Measurements from ENCODE around the gene CCDC13.

The CCDC13 gene

DNA sequence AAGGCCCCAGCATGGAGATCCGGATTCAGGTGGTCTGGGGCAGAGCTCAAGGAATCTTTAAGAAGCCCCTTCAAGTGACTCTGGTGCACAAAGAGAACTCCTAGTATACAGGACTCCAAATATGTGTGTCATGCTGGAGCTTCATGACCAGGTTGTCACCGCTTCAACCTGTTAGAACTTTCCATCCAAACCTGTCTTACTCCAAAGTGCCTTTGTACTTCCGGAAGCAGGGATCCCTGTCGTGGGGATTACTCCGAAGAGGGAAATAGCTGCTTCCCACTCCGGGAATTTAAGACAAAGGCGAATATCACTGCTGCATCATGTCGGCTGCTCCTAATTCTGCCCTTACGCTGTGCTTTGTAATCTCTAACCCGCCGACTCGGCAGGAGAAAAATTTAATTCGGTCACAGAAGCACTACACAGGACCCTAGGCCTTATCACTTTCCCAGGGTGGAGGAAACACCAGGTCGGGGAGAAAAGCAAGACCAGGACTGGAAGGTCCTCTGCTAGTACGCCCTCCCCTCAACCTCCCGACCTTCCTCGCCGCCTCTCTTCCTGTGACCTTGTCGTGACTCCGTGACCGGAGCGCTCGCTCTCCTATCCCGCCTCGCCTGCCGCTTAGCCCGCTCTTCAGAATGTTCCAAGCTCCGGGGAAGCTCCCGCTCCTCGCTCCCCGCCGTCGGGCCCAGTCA, 30.5 kb upstream of the CCDC13 start:
- TF ChIP-seq ZNF274 (IDR thresholded peaks at IDR 0.05; ENCODE audit: low read depth, low read length): no peak
- peak overlapping the region; percentile 91 for H3K4me3 ChIP-seq (ENCODE audit: low read length)

DNA sequence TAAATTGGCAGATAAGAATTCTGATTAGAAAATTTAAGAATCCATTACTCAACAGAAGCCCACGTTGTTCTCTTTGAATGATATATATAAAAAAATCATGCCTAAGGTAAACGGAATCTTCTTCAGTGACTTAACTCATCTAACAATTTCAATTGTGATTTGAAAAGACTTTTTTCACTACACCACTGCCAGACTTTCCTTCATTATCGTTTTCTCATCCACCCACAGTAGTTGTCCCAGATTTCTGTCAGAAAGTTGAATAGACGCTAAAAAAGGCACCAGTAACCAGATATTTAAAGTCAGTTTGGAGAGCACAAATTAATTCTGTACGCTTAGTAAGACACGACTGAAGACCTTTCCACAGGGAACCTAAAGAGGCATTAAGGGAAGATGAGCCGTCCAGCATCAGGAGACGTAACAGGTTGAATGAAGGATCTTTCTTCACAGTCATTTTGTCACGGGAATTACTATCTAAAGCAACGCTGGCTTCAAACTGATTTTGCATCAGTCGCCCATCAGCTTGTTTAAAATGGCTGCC, 29.9 kb upstream of the CCDC13 start:
- peak overlapping the region; percentile 91 for H3K4me3 ChIP-seq (ENCODE audit: low read length)
- TF ChIP-seq ZNF274 (IDR thresholded peaks at IDR 0.05; ENCODE audit: low read depth, low read length): no peak

DNA sequence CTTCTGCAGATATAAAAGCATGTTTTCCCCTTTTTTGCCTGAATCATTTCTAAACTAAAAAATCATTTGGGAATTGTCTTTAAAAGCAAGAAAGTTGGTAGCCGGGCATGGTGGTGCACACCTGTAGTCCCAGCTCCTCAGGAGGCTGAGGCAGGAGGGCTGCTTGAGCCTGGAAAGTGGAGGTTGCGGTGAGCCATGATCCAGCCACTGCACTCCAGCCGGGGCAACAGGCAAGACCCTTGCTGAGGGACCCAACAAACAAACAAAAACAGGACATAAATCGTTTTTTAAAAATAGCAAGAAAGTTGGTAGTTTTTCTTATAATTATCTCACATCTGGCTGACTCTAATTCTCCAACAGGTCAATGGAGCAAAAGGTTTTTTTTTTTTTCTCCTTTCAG, 28.7 kb upstream of the CCDC13 start:
- TF ChIP-seq ZNF274 (IDR thresholded peaks at IDR 0.05; ENCODE audit: low read depth, low read length): no peak
- no peak overlapping the region for H3K4me3 ChIP-seq (ENCODE audit: low read length)

DNA sequence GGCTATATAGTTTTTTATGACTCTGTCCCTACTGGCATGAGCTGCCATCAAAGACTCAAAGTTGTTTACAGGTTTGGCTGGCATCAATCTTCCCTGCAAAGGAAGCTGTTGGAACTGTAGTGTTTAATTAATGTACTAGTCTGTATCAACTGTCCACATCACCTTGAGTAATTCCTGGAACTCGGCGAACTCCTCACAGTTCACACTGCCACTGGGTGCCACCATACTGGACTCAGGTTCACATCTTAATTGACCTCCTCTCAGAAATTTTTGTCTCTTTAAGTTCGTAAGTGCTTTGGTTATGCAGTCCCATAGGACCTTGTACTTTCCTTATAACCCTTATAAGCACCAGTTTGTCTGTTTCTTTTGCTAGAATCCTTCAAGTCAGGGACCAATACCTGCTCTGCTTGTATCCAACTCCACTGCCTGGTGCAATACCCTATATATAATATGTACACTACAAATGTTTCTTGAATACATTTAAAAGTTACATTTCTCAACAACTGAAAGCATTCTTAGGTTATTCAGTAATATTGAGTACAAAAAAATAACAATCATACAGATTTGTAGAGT, 28.1 kb upstream of the CCDC13 start:
- H3K4me3 ChIP-seq (ENCODE audit: low read length): no peak overlapping the region
- no peak for TF ChIP-seq ZNF274 (IDR thresholded peaks at IDR 0.05; ENCODE audit: low read depth, low read length)

DNA sequence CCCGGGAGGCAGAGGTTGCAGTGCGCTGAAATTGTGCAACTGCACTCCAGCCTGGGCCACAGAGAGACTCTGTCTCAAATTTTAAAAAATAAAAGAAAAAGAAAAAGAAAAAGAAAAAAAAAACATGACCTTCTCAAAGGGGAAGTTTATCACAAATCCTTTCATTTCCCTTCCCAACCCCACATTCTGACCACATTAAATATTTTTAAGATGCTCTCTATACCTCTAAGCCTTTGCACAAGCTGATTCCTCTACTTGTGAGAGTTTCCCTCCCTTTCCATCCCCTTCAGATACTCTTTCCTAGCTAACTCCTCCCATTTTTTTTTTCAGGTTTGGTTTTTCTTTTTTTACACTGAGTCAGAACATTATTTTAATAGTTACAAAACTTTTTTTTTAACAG, 27.2 kb upstream of the CCDC13 start:
- TF ChIP-seq ZNF274 (IDR thresholded peaks at IDR 0.05; ENCODE audit: low read depth, low read length): no peak
- no peak overlapping the region for H3K4me3 ChIP-seq (ENCODE audit: low read length)

DNA sequence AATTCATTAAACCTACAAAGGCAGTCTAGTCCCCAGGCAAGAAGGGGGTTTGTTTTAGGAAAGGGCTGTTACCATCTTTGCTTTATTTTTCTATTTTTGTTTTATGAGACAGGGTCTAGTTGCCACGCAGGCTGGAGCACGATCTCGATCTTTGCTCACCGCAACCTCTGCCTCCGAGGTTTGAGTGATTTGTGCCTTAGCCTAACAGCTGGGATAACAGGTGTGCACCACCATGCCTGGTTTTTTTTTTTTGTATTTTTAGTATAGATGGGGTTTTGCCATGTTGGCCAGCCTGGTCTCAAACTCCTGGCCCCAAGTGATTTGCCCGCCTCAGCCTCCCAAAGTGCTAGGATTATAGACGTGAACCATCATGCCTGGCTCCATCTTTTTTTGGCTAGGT, 26.3 kb upstream of the CCDC13 start:
- TF ChIP-seq ZNF274 (IDR thresholded peaks at IDR 0.05; ENCODE audit: low read depth, low read length): no peak
- H3K4me3 ChIP-seq (ENCODE audit: low read length): no peak overlapping the region

DNA sequence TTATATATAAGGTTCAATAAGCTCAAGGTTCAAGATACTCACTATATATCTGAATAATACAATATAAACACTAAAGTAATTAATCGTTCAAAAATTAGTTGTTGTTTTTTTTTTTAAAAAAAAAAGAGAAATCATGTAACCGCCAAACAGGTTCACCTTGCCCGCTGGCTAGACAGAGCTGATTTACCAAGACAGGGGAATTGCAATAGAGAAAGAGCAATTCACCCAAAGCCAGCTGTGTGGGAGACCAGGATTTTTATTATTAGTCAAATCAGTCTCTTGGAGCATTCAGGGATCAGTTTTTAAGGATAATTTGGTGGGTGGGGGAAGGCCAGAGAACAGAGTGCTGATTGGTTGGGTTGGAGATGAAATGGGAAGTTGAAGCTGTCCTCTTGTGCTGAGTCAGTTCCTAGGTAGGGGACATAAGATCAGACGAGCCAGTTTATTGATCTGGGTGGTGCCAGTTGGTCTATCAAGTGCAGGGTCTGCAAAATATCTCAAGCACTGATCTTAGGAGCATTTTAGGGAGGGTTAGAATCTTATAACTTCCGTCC, 23.4 kb upstream of the CCDC13 start:
- TF ChIP-seq ZNF274 (IDR thresholded peaks at IDR 0.05; ENCODE audit: low read depth, low read length): no peak
- H3K4me3 ChIP-seq (ENCODE audit: low read length): no peak overlapping the region

DNA sequence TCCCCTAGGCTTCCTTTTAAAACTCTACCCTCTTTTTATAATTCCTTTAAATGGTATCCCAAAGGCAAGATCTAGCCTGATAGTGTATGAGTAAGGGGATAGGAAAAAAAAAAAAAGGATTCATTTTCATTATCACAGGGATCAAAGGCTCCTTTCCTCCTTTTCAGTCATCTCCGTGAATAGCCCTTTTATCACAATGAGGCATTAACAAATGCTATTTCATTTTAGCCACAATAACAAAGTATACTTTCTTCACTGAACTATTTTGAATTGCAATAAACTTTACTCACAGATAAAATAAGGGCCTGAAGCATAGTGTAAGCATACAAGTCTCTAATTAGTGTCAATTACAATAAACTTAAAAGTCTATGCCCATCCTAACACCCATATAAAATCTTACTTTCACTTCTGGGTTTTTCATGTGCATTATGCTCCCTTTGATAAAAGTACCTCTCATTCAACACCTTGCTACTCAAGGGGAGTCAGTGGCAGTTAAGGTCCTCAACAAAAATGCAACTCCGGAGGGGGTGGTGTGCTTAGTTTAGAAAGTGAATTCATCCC, 22.6 kb upstream of the CCDC13 start:
- H3K4me3 ChIP-seq (ENCODE audit: low read length): no peak overlapping the region
- no peak for TF ChIP-seq ZNF274 (IDR thresholded peaks at IDR 0.05; ENCODE audit: low read depth, low read length)

DNA sequence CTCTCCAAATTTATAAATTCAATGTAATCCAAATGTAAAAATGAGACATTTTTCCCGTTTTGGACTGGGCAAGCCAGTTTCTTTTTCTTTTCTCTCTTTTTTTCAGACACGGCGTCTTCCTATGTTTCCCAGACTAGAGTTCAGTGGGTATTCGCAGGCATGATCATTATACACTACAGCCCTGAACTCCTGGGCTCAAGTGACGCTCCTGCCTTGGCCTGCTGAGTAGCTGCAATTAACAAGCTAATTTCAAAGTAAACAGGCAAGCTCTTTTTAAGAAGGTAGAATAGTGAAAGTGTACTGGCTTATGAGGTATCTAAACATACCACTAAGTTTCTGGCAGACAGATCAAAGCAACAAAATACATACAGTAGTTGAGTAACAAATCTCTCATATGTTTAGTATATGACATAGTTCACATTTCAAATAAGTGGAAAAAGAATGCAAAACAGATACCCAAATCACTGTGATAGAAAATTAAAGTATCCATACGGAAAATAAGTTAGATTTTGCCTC, 17.7 kb upstream of the CCDC13 start:
- H3K4me3 ChIP-seq (ENCODE audit: low read length): no peak overlapping the region
- no peak for TF ChIP-seq ZNF274 (IDR thresholded peaks at IDR 0.05; ENCODE audit: low read depth, low read length)

DNA sequence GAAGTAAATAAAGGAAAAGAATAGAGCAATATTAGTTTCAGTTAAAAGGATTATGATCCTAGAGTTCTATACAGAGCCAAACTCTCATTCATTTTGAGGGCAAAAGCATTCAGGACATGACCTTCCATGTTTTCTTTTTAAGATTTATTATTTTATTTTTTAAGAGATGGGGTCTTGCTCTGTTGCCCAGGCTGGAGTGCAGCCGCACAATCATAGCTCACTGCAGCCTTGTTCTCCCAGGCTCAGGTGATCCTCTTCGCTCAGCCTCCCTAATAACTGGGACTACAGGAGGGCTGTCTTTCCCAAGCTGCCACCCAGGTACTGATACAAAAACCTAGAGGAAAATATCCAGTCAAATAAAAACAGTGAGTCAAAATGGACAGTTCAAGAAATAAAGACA, 13.6 kb upstream of the CCDC13 start:
- TF ChIP-seq ZNF274 (IDR thresholded peaks at IDR 0.05; ENCODE audit: low read depth, low read length): no peak
- H3K4me3 ChIP-seq (ENCODE audit: low read length): no peak overlapping the region

DNA sequence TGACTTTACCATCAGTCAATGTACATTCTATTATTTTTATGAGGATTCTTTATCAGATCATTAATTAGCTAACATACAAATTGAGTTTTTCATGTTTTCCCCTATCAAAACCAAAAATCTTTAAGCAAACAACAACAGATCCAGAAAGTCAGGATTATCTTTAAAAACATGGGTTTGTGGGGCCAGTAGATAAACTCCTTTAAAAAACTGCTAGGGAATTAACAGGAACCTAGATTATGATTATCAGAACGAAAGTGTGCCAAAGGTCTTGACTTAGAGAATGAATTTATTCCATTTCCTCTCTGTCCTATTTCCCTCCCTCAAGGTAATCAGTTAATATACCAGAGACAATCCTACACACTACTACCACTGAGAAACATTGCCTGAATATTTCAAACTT, 13.2 kb upstream of the CCDC13 start:
- TF ChIP-seq ZNF274 (IDR thresholded peaks at IDR 0.05; ENCODE audit: low read depth, low read length): no peak
- no peak overlapping the region for H3K4me3 ChIP-seq (ENCODE audit: low read length)

DNA sequence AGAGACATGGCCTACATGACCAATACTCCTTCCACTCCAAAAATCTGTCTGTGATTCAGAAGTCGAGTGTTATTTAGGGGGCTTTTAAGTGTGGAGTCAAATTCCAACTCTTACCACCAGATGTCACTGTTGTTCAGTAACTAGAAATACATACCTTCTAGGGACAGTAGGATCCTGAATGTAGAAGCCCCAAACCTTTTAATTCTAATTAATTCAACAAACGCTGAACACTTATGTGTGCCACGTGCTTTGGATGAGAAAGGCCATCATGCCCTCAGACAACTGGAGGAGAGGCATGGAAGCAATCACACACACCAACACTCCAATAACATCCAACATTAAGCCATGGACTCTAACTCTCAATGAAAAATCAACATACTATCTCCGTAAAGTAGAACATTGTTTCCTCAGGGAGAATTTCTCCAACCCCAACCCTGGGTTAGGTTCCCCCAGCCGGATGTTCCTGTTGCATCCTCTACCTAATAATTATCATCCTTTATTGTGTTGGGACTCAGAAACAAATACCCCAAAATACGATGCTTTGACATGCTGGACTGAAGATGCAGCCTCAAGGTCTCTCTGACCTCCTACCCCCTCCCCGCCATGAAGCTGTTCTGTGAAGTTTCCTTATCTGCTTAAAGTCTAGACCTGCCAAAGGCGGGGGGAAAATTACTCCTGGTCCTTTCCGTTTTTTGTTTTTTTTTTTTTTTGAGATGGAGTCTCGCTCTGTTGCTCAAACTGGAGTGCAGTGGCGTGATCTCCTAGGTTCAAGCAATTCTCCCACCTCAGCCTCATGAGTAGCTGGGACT, 8.0 kb upstream of the CCDC13 start:
- no peak overlapping the region for H3K4me3 ChIP-seq (ENCODE audit: low read length)
- no peak for TF ChIP-seq ZNF274 (IDR thresholded peaks at IDR 0.05; ENCODE audit: low read depth, low read length)

DNA sequence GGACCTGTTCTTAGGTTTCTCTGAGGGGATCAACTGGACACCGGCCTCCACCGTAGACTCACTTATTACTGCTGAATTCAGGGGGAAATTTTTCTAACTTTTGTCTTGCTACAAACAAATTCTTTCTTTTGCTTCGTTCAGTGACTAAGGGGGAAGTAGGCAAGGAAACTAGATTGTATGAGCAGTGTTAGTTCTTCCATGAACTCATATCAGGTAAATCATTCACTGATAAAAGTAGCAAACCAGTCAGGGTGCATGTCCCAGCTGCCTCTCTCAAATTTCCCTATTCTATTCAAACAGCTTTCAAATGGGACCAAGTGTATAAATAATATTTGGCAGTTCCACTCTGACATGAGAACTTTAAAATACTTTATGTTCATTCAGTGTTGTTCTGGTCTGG, 7.3 kb upstream of the CCDC13 start:
- no peak for TF ChIP-seq ZNF274 (IDR thresholded peaks at IDR 0.05; ENCODE audit: low read depth, low read length)
- no peak overlapping the region for H3K4me3 ChIP-seq (ENCODE audit: low read length)

DNA sequence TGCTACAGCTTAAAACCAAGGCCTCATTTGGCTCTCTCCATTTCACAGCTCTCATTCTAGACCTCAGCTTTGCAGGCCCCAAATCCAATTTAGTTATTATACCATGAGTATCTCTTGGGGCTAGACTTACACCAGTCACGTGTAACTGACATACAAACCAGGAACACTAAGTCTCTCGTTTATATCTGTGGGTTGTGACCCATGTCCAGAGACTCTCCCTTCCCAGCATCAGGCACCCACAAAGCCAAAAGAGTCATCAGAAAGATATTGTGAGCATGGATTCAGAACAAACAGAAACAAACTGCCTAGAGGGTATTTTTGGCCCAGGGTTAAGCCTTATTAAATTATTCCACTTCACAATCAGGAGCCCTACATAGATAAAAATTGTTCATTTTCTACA, 5.6 kb upstream of the CCDC13 start:
- no peak for TF ChIP-seq ZNF274 (IDR thresholded peaks at IDR 0.05; ENCODE audit: low read depth, low read length)
- no peak overlapping the region for H3K4me3 ChIP-seq (ENCODE audit: low read length)

Data from GM08714 (cell line).